ENCODE results near the gene GLI1. TPM values are rescaled to one million over a fixed set of nuclear protein-coding genes. Genes with fewer than 3 reads are reported as not detected.
"Not testable (repeated sequence)": the region's sequence is repeated elsewhere in the genome, so short reads cannot be mapped to it uniquely, and the experiment has no call there.

Gene GLI1
- total RNA-seq, 1 donor from 2014 or later = 0.77 TPM

GRCh38 chr12:57507796-57508195 is 48.2 kb downstream of the GLI1 start:
- H3K4me3 Mint-ChIP-seq (ENCODE audit: unreplicated experiment); DNase-seq (ENCODE audit: low spot score); H3K9me3 Mint-ChIP-seq (ENCODE audit: unreplicated experiment); H3K27ac Mint-ChIP-seq (ENCODE audit: unreplicated experiment); H3K27me3 Mint-ChIP-seq (ENCODE audit: unreplicated experiment); H3K4me1 Mint-ChIP-seq (ENCODE audit: unreplicated experiment): not testable (repeated sequence)
- H3K36me3 Mint-ChIP-seq (ENCODE audit: low read depth, unreplicated experiment) = peaks cover 51% of the 10 kb centered on the region

GRCh38 chr12:57511161-57511560 is 51.6 kb downstream of the GLI1 start:
- H3K27me3 Mint-ChIP-seq (ENCODE audit: unreplicated experiment) = peaks cover 5% of the 10 kb centered on the region
- H3K4me3 Mint-ChIP-seq (ENCODE audit: unreplicated experiment) = no peak overlapping the region
- no peak overlapping the region for H3K27ac Mint-ChIP-seq (ENCODE audit: unreplicated experiment)
- H3K9me3 Mint-ChIP-seq (ENCODE audit: unreplicated experiment) = no peaks in the 10 kb centered on the region
- DNase-seq (ENCODE audit: low spot score) = no peak
- H3K4me1 Mint-ChIP-seq (ENCODE audit: unreplicated experiment) = no peaks in the 10 kb centered on the region
- peaks cover 53% of the 10 kb centered on the region for H3K36me3 Mint-ChIP-seq (ENCODE audit: low read depth, unreplicated experiment)
- no peak for TF ChIP-seq CTCF (IDR thresholded peaks at IDR 0.05; ENCODE audit: unreplicated experiment)

GRCh38 chr12:57511588-57512325 is 52.2 kb downstream of the GLI1 start:
- Mint-ChIP-seq H3K36me3 (ENCODE audit: low read depth, unreplicated experiment) (peaks cover 56% of the 10 kb centered on the region), H3K4me1 (ENCODE audit: unreplicated experiment) (peaks cover under 1% of the 10 kb centered on the region), H3K9me3 (ENCODE audit: unreplicated experiment) (no peaks in the 10 kb centered on the region), H3K27ac (ENCODE audit: unreplicated experiment) (no peak overlapping the region), H3K4me3 (ENCODE audit: unreplicated experiment) (no peak overlapping the region), H3K27me3 (ENCODE audit: unreplicated experiment) (peaks cover 5% of the 10 kb centered on the region)
- no peak for DNase-seq (ENCODE audit: low spot score)
- TF ChIP-seq CTCF (IDR thresholded peaks at IDR 0.05; ENCODE audit: unreplicated experiment) = no peak

- TF ChIP-seq CTCF (IDR thresholded peaks at IDR 0.05; ENCODE audit: unreplicated experiment) = no peak
- H3K36me3 Mint-ChIP-seq (ENCODE audit: low read depth, unreplicated experiment) = peaks cover 65% of the 10 kb centered on the region
- no peak overlapping the region for H3K27ac Mint-ChIP-seq (ENCODE audit: unreplicated experiment)
- peaks cover 6% of the 10 kb centered on the region for H3K27me3 Mint-ChIP-seq (ENCODE audit: unreplicated experiment)
- no peak overlapping the region for H3K4me3 Mint-ChIP-seq (ENCODE audit: unreplicated experiment)
- DNase-seq (ENCODE audit: low spot score) = no peak
- H3K9me3 Mint-ChIP-seq (ENCODE audit: unreplicated experiment) = no peaks in the 10 kb centered on the region
- peaks cover 9% of the 10 kb centered on the region for H3K4me1 Mint-ChIP-seq (ENCODE audit: unreplicated experiment)
Measured at GRCh38 chr12:57512665-57513064, 53.1 kb downstream of the GLI1 start.

- H3K9me3 Mint-ChIP-seq (ENCODE audit: unreplicated experiment) = no peaks in the 10 kb centered on the region
- no peak for TF ChIP-seq CTCF (IDR thresholded peaks at IDR 0.05; ENCODE audit: unreplicated experiment)
- H3K4me3 Mint-ChIP-seq (ENCODE audit: unreplicated experiment) = no peak overlapping the region
- peaks cover 6% of the 10 kb centered on the region for H3K27me3 Mint-ChIP-seq (ENCODE audit: unreplicated experiment)
- peaks cover 69% of the 10 kb centered on the region for H3K36me3 Mint-ChIP-seq (ENCODE audit: low read depth, unreplicated experiment)
- no peak for DNase-seq (ENCODE audit: low spot score)
- H3K4me1 Mint-ChIP-seq (ENCODE audit: unreplicated experiment) = peaks cover 10% of the 10 kb centered on the region
- no peak overlapping the region for H3K27ac Mint-ChIP-seq (ENCODE audit: unreplicated experiment)
Measured at GRCh38 chr12:57513266-57513665, 53.7 kb downstream of the GLI1 start.

GRCh38 chr12:57513677-57514076 is 54.1 kb downstream of the GLI1 start:
- H3K27ac Mint-ChIP-seq (ENCODE audit: unreplicated experiment); H3K27me3 Mint-ChIP-seq (ENCODE audit: unreplicated experiment); H3K4me3 Mint-ChIP-seq (ENCODE audit: unreplicated experiment); H3K9me3 Mint-ChIP-seq (ENCODE audit: unreplicated experiment); DNase-seq (ENCODE audit: low spot score): not testable (repeated sequence)
- Mint-ChIP-seq H3K4me1 (ENCODE audit: unreplicated experiment) (peaks cover 14% of the 10 kb centered on the region), H3K36me3 (ENCODE audit: low read depth, unreplicated experiment) (peaks cover 68% of the 10 kb centered on the region)

- Mint-ChIP-seq H3K36me3 (ENCODE audit: low read depth, unreplicated experiment) (peaks cover 68% of the 10 kb centered on the region), H3K4me1 (ENCODE audit: unreplicated experiment) (peaks cover 20% of the 10 kb centered on the region), H3K4me3 (ENCODE audit: unreplicated experiment) (peak overlapping the region; percentile 31)
- not testable (repeated sequence) for H3K27ac Mint-ChIP-seq (ENCODE audit: unreplicated experiment); H3K27me3 Mint-ChIP-seq (ENCODE audit: unreplicated experiment); H3K9me3 Mint-ChIP-seq (ENCODE audit: unreplicated experiment); DNase-seq (ENCODE audit: low spot score)
Measured at GRCh38 chr12:57514246-57514645, 54.7 kb downstream of the GLI1 start.

All from endothelial cell (in vitro differentiated cells).